OCI-LY1 (cell line): ENCODE data around the gene LITAF.

Experiments used
- H2AFZ ChIP-seq: fragments of 200-600 bp; sonication (generic), shearing (Covaris generic); 2 replicates; pipeline ENCODE4 v1.6.0; 2014; ENCODE audit warnings: antibody characterized with exemption, mild to moderate bottlenecking, low read length
- H3F3A ChIP-seq: fragments of 200-600 bp; sonication (generic), shearing (Covaris generic); 2 replicates; pipeline ENCODE4 v1.6.0; 2014; ENCODE audit warnings: mild to moderate bottlenecking, antibody characterized with exemption, low read length, moderate library complexity; ENCODE audit not compliant: insufficient read depth
- H3K27ac ChIP-seq: fragments of 200-600 bp; sonication (generic); 2 replicates; pipeline ENCODE4 v1.5.1; 2014; ENCODE audit warnings: low read length, mixed run types, mild to moderate bottlenecking, low read depth; ENCODE audit not compliant: poor library complexity, severe bottlenecking
- H3K27me3 ChIP-seq: fragments of 200-600 bp; sonication (generic); 2 replicates; pipeline ENCODE4 v1.6.0; 2014; ENCODE audit warnings: antibody characterized with exemption, mild to moderate bottlenecking, low read length, moderate library complexity; ENCODE audit not compliant: insufficient read depth
- H3K36me3 ChIP-seq: fragments of 200-600 bp; sonication (generic); 2 replicates; pipeline ENCODE4 v1.6.1; 2014; ENCODE audit warnings: mild to moderate bottlenecking, antibody characterized with exemption, low read length, moderate library complexity, mixed read lengths; ENCODE audit not compliant: insufficient read depth
- H3K4me1 ChIP-seq: fragments of 200-600 bp; sonication (generic); 2 replicates; pipeline ENCODE4 v1.5.1; 2014; ENCODE audit warnings: mild to moderate bottlenecking, low read length, moderate library complexity; ENCODE audit not compliant: insufficient read depth, severe bottlenecking
- H3K4me2 ChIP-seq: fragments of 200-600 bp; sonication (generic), shearing (Covaris generic); 2 replicates; pipeline ENCODE4 v1.6.1; 2014; ENCODE audit warnings: low read length
- H3K4me3 ChIP-seq: fragments of 200-600 bp; sonication (generic); 2 replicates; pipeline ENCODE4 v1.5.1; 2014; ENCODE audit warnings: low read length, low read depth, mild to moderate bottlenecking, mixed read lengths; ENCODE audit not compliant: poor library complexity, severe bottlenecking
- H3K79me2 ChIP-seq: fragments of 200-600 bp; shearing (Covaris generic); 2 replicates; pipeline ENCODE4 v1.6.1; 2016; ENCODE audit warnings: mixed run types, low read length, mixed read lengths; ENCODE audit not compliant: insufficient read depth
- H3K9ac ChIP-seq: fragments of 200-600 bp; sonication (generic), shearing (Covaris generic); 2 replicates; pipeline ENCODE4 v1.6.1; 2014; ENCODE audit warnings: mild to moderate bottlenecking, low read length, mixed read lengths
- H3K9me2 ChIP-seq: fragments of 200-600 bp; sonication (generic), shearing (Covaris generic); 2 replicates; pipeline ENCODE4 v1.6.1; 2014; ENCODE audit warnings: low read depth, mild to moderate bottlenecking, low read length, mixed read lengths
- H3K9me3 ChIP-seq: fragments of 200-600 bp; shearing (Covaris generic); 2 replicates; pipeline ENCODE4 v1.6.1; 2014; ENCODE audit warnings: low read length, mixed read lengths
- H4K20me1 ChIP-seq: fragments of 200-600 bp; sonication (generic), shearing (Covaris generic); 2 replicates; pipeline ENCODE4 v1.6.0; 2016; ENCODE audit warnings: mild to moderate bottlenecking, low read length; ENCODE audit not compliant: insufficient read depth
- CTCF ChIP-seq: fragments of 200-600 bp; sonication (generic), shearing (Covaris generic); IDR thresholded peaks from 2 replicates; pipeline ENCODE4 v1.5.1; 2017; ENCODE audit warnings: mild to moderate bottlenecking, antibody characterized with exemption, low read length, moderate library complexity, mixed read lengths
- EZH2 ChIP-seq: fragments of 200-600 bp; sonication (generic), shearing (Covaris generic); IDR thresholded peaks from 2 replicates; pipeline ENCODE4 v1.8.0; 2017; ENCODE audit warnings: borderline replicate concordance, mixed run types, mild to moderate bottlenecking, antibody characterized with exemption, low read length, moderate library complexity, mixed read lengths

LITAF gene

GRCh38 chr16:11586856-11587642, at the start of gene LITAF:
LITAF (minus strand) TSS chr16:11586919; CDS start chr16:11556730, 30,189 bp downstream.
- Histone ChIP-seq H3K9ac (peak within 1 kb of the TSS; percentile 61), H3K9me2 (no peaks in the 10 kb centered on the region), H3F3A (no peaks in the 10 kb centered on the region), H3K79me2 (no peaks in the 10 kb centered on the region), H3K4me2 (peak within 1 kb of the TSS; percentile 77), H2AFZ (no peak within 1 kb of the TSS), H4K20me1 (no peaks in the 10 kb centered on the region), H3K36me3 (no peaks in the 10 kb centered on the region), H3K27ac (no peak within 1 kb of the TSS), H3K4me3 (peak within 1 kb of the TSS; percentile 61), H3K27me3 (peaks cover 4% of the 10 kb centered on the region; the same call in 1 of the 2 replicates), H3K4me1 (peaks cover 42% of the 10 kb centered on the region), H3K9me3 (no peaks in the 10 kb centered on the region)
- no peak for TF ChIP-seq EZH2
- peak; percentile 18; the same call in 1 of the 2 replicates for TF ChIP-seq CTCF

GRCh38 chr16:11636172-11636721, 49.5 kb upstream of the LITAF start:
- Histone ChIP-seq H3K36me3 (no peaks in the 10 kb centered on the region; the same call in 1 of the 2 replicates), H3K9me3 (no peaks in the 10 kb centered on the region), H2AFZ (no peak overlapping the region), H3K4me2 (no peak overlapping the region), H3K4me1 (peaks cover 19% of the 10 kb centered on the region), H4K20me1 (no peaks in the 10 kb centered on the region), H3K79me2 (no peaks in the 10 kb centered on the region), H3K27ac (no peak overlapping the region), H3K9me2 (no peaks in the 10 kb centered on the region), H3K4me3 (no peak overlapping the region), H3F3A (no peaks in the 10 kb centered on the region), H3K27me3 (no peaks in the 10 kb centered on the region), H3K9ac (no peak overlapping the region)
- TF ChIP-seq EZH2 (no peak), CTCF (no peak)

GRCh38 chr16:11635679-11636171, 49.0 kb upstream of the LITAF start:
- no peaks in the 10 kb centered on the region for H3K9me3 ChIP-seq
- no peaks in the 10 kb centered on the region for H3K9me2 ChIP-seq
- H4K20me1 ChIP-seq: no peaks in the 10 kb centered on the region
- no peak for TF ChIP-seq CTCF
- no peak for TF ChIP-seq EZH2
- H3K4me2 ChIP-seq: no peak overlapping the region
- H3K36me3 ChIP-seq: no peaks in the 10 kb centered on the region; the same call in 1 of the 2 replicates
- H2AFZ ChIP-seq: no peak overlapping the region
- H3K9ac ChIP-seq: no peak overlapping the region
- no peaks in the 10 kb centered on the region for H3K27me3 ChIP-seq
- no peaks in the 10 kb centered on the region for H3F3A ChIP-seq
- peaks cover 24% of the 10 kb centered on the region for H3K4me1 ChIP-seq
- no peak overlapping the region for H3K27ac ChIP-seq
- no peaks in the 10 kb centered on the region for H3K79me2 ChIP-seq
- no peak overlapping the region for H3K4me3 ChIP-seq
